Measurements from ENCODE around the gene NAB2.

- TF ChIP-seq GATAD2B (IDR thresholded peaks at IDR 0.05; ENCODE audit: borderline replicate concordance): no peak
- TF ChIP-seq DNMT1 (IDR thresholded peaks at IDR 0.05): no peak
- no peak for TF ChIP-seq ARNT (IDR thresholded peaks at IDR 0.05)
- no peak for TF ChIP-seq ZNF12 (CRISPR knock-in tag; IDR thresholded peaks at IDR 0.05)
- TF ChIP-seq POLR2A (conservative IDR thresholded peaks at IDR 0.05): no peak
- TF ChIP-seq CTCF (IDR thresholded peaks at IDR 0.05 in 2 of 3, conservative IDR thresholded peaks at IDR 0.05 in 1 of 3; ENCODE audit: insufficient read depth in 2 of 3, low read depth in 1 of 3, low read length in 3 of 3): no peak
These were observed 9.1 kb upstream of the NAB2 start for GRCh38 chr12:57079821-57080220.

Data from K562 (cell line).